IMR-90 (cell line): ENCODE results near the gene CNKSR2. TPM values are rescaled to one million over a fixed set of nuclear protein-coding genes. Genes with fewer than 3 reads are reported as not detected.

Experiments
- ATAC-seq: fragments of 200-7000 bp; cut with Tn5 transposase; 2 replicates; pipeline ENCODE4 v1.9.1; 2020; ENCODE audit warnings: low read depth, mild to moderate bottlenecking, moderate library complexity
- BruUV-seq: library from RNA; stranded (reverse); fragments of 400-500 nt; replicated peaks from 2 replicates; lab custom pipeline; 2021; lab: Mats Ljungman, UMichigan
- CTCF ChIA-PET: fragments of 300-600 bp; formaldehyde crosslinking; extraction: SDS; loops from one replicate; lab custom pipeline; 2021; ENCODE audit warnings: antibody characterized with exemption; lab: Yijun Ruan, JAX
- POLR2A ChIA-PET: fragments of 300-600 bp; sonication (Branson Sonifier 250); formaldehyde crosslinking; loops from one replicate; lab custom pipeline; 2022; ENCODE audit warnings: antibody characterized with exemption; ENCODE audit not compliant: unreplicated experiment; lab: Charles Lee
- DNase-seq: peaks from one replicate; pipeline ENCODE4 v3.0.0; 2013
- H2AFZ ChIP-seq: replicated peaks from 2 replicates; pipeline ENCODE3; 2013; ENCODE audit warnings: low read length, mild to moderate bottlenecking; ENCODE audit not compliant: poor library complexity
- H2AK5ac ChIP-seq: 2 replicates; pipeline ENCODE4 v1.6.1; 2013; ENCODE audit warnings: low read depth, low read length, inconsistent platforms
- H2AK9ac ChIP-seq: replicated peaks from 2 replicates; pipeline ENCODE3; 2013; ENCODE audit warnings: mild to moderate bottlenecking, low read depth, low read length, moderate library complexity; ENCODE audit not compliant: poor library complexity
- H2BK120ac ChIP-seq: 2 replicates; pipeline ENCODE4 v1.6.1; 2013; ENCODE audit warnings: low read depth, low read length, inconsistent platforms
- H2BK15ac ChIP-seq: 3 replicates; pipeline ENCODE4 v1.6.1; 2013; ENCODE audit warnings: low read depth, low read length, inconsistent platforms
- H2BK20ac ChIP-seq: 2 replicates; pipeline ENCODE4 v1.6.1; 2013; ENCODE audit warnings: low read depth, mild to moderate bottlenecking, inconsistent platforms, low read length, moderate library complexity
- H2BK5ac ChIP-seq: 2 replicates; pipeline ENCODE4 v1.6.1; 2013; ENCODE audit warnings: mild to moderate bottlenecking, low read depth, low read length, inconsistent platforms; ENCODE audit not compliant: poor library complexity, severe bottlenecking
- H3K14ac ChIP-seq: replicated peaks from 2 replicates; pipeline ENCODE4 v1.6.1; 2013; ENCODE audit warnings: low read depth, low read length, inconsistent platforms
- H3K18ac ChIP-seq: 2 replicates; pipeline ENCODE4 v1.6.1; 2013; ENCODE audit warnings: low read depth, low read length, control low read depth
- H3K23ac ChIP-seq: 2 replicates; pipeline ENCODE4 v1.6.1; 2013; ENCODE audit warnings: low read depth, low read length, inconsistent platforms
- H3K27ac ChIP-seq: 2 replicates; pipeline ENCODE4 v1.5.1; 2013; ENCODE audit warnings: mild to moderate bottlenecking, control low read depth, low read length; ENCODE audit not compliant: insufficient read depth
- H3K27me3 ChIP-seq: 2 replicates; pipeline ENCODE4 v1.6.1; 2013; ENCODE audit warnings: low read length; ENCODE audit not compliant: control insufficient read depth, insufficient read depth
- H3K36me3 ChIP-seq: 2 replicates; pipeline ENCODE4 v1.6.1; 2013; ENCODE audit warnings: low read length, mixed read lengths; ENCODE audit not compliant: control insufficient read depth, insufficient read depth
- H3K4ac ChIP-seq: 2 replicates; pipeline ENCODE4 v1.6.1; 2013; ENCODE audit warnings: low read depth, low read length, inconsistent platforms
- H3K4me1 ChIP-seq: 2 replicates; pipeline ENCODE4 v1.6.1; 2013; ENCODE audit warnings: low read length, mixed read lengths; ENCODE audit not compliant: control insufficient read depth, insufficient read depth
- H3K4me2 ChIP-seq: 2 replicates; pipeline ENCODE4 v1.6.1; 2013; ENCODE audit warnings: low read depth, mild to moderate bottlenecking, control low read depth, low read length, moderate library complexity
- H3K4me3 ChIP-seq: 2 replicates; pipeline ENCODE4 v1.5.1; 2013; ENCODE audit warnings: low read depth, mild to moderate bottlenecking, control low read depth, low read length, moderate library complexity; ENCODE audit not compliant: insufficient read depth
- H3K56ac ChIP-seq: 2 replicates; pipeline ENCODE4 v1.6.1; 2013; ENCODE audit warnings: low read length, inconsistent platforms; ENCODE audit not compliant: insufficient read depth; ENCODE audit errors: extremely low read depth
- H3K79me1 ChIP-seq, 2 experiments: 2 replicates each; pipeline ENCODE4 v1.6.1; 2013; ENCODE audit warnings: low read length in 2 of 2, inconsistent platforms in 1 of 2, low read depth in 1 of 2
- H3K9ac ChIP-seq: 2 replicates; pipeline ENCODE4 v1.6.1; 2013; ENCODE audit warnings: low read depth, low read length, control low read depth
- H3K9me1 ChIP-seq: 2 replicates; pipeline ENCODE4 v1.6.1; 2013; ENCODE audit warnings: low read length, inconsistent platforms; ENCODE audit not compliant: insufficient read depth
- H3K9me3 ChIP-seq: 2 replicates; pipeline ENCODE4 v1.6.1; 2013; ENCODE audit warnings: low read length; ENCODE audit not compliant: control insufficient read depth, insufficient read depth
- H4K20me1 ChIP-seq: 2 replicates; pipeline ENCODE4 v1.6.1; 2013; ENCODE audit warnings: low read length, inconsistent platforms; ENCODE audit not compliant: insufficient read depth
- H4K5ac ChIP-seq: 2 replicates; pipeline ENCODE4 v1.6.1; 2013; ENCODE audit warnings: mild to moderate bottlenecking, low read depth, low read length, control low read depth
- H4K8ac ChIP-seq, 2 experiments: 2 replicates each; pipeline ENCODE4 v1.6.1; 2013; ENCODE audit warnings: low read depth in 2 of 2, low read length in 2 of 2, control low read depth in 1 of 2, inconsistent platforms in 1 of 2
- H4K91ac ChIP-seq: 2 replicates; pipeline ENCODE4 v1.6.1; 2013; ENCODE audit warnings: low read depth, low read length, inconsistent platforms; ENCODE audit not compliant: insufficient read depth
- BHLHE40 ChIP-seq: fragments of 150-350 bp; IDR thresholded peaks from 2 replicates; pipeline ENCODE4 v1.6.1; 2016; ENCODE audit warnings: mild to moderate bottlenecking, low read depth, low read length
- CEBPB ChIP-seq: IDR thresholded peaks from 2 replicates; pipeline ENCODE4 v1.6.1; 2012; ENCODE audit warnings: low read depth, low read length, improper control_type of control experiment
- CHD1 ChIP-seq: IDR thresholded peaks from 2 replicates; pipeline ENCODE4 v1.6.1; 2012; ENCODE audit warnings: low read depth, low read length, improper control_type of control experiment
- FOS ChIP-seq: fragments of 150-350 bp; IDR thresholded peaks from 2 replicates; pipeline ENCODE4 v1.6.1; 2016; ENCODE audit warnings: low read depth, low read length
- MAFK ChIP-seq: IDR thresholded peaks from 2 replicates; pipeline ENCODE4 v1.6.1; 2012; ENCODE audit warnings: low read depth, low read length, improper control_type of control experiment
- MAZ ChIP-seq: IDR thresholded peaks from 2 replicates; pipeline ENCODE4 v1.6.1; 2012; ENCODE audit warnings: low read depth, mild to moderate bottlenecking, low read length, improper control_type of control experiment, moderate library complexity, borderline replicate concordance
- MXI1 ChIP-seq: IDR thresholded peaks from 2 replicates; pipeline ENCODE4 v1.6.1; 2012; ENCODE audit warnings: low read depth, mild to moderate bottlenecking, low read length, moderate library complexity, borderline replicate concordance
- NFE2L2 ChIP-seq: fragments of 150-350 bp; IDR thresholded peaks from 2 replicates; pipeline ENCODE4 v1.6.1; 2016; ENCODE audit warnings: low read depth, mild to moderate bottlenecking, low read length
- POLR2A ChIP-seq: IDR thresholded peaks from 2 replicates; pipeline ENCODE4 v1.6.1; 2012; ENCODE audit warnings: mild to moderate bottlenecking, low read depth, low read length
- RAD21 ChIP-seq: IDR thresholded peaks from 2 replicates; pipeline ENCODE4 v1.6.1; 2012; ENCODE audit warnings: low read length, improper control_type of control experiment
- RCOR1 ChIP-seq: IDR thresholded peaks from 2 replicates; pipeline ENCODE4 v1.6.1; 2012; ENCODE audit warnings: mild to moderate bottlenecking, low read length, improper control_type of control experiment; ENCODE audit not compliant: insufficient replicate concordance
- RFX5 ChIP-seq: IDR thresholded peaks from 2 replicates; pipeline ENCODE4 v1.8.0; 2012; ENCODE audit warnings: low read depth, mild to moderate bottlenecking, low read length, moderate library complexity
- SMC3 ChIP-seq: fragments of 150-350 bp; IDR thresholded peaks from 2 replicates; pipeline ENCODE4 v1.6.1; 2016; ENCODE audit warnings: low read depth, mild to moderate bottlenecking, antibody characterized with exemption, low read length, moderate library complexity
- WGBS, 2 experiments: methylation state at CpG; one replicate each; pipeline versions ENCODE4 v1.1.5 to v1.1.7; 2013; ENCODE audit warnings: missing lambda C conversion rate in 2 of 2; ENCODE audit not compliant: insufficient read length in 1 of 2; ENCODE audit errors: extremely low coverage in 2 of 2; 5-methylcytosine and 5-hydroxymethylcytosine counted together
- dilution Hi-C: fragments of 300-500 bp; cut with HindIII; formaldehyde crosslinking; loops from one replicate; pipeline ENCODE4 v1.14.3; 2018; ENCODE audit warnings: low sequenced_read_pairs; ENCODE audit not compliant: unreplicated experiment
- in situ Hi-C: fragments of 300-500 bp; cut with MboI; formaldehyde crosslinking; loops from 3 replicates; pipeline ENCODE4 v1.14.3; 2019; ENCODE audit warnings: low sequenced_read_pairs, inconsistent platforms, mixed read lengths
- intact Hi-C: fragments of 100-400 bp; cut with micrococcal nuclease; formaldehyde crosslinking; loops from 2 replicates; pipeline ENCODE4 v1.10.0; 2022
- polyA plus RNA-seq, 3 experiments: library from polyadenylated mRNA; depleted of rRNA; stranded (reverse); fragments of >200 nt; gene quantifications; 2 replicates each; pipeline ENCODE4 v1.2.3, GENCODE V29; 2012; ENCODE audit warnings: low replicate concordance in 1 of 3
- total RNA-seq: library from RNA; depleted of rRNA; stranded (reverse); fragments of >200 nt; gene quantifications from 2 replicates; pipeline ENCODE4 v1.2.3, GENCODE V29; 2012
- TF ChIP-seq, protein P1 (sequence below): fragments of 150-350 bp; IDR thresholded peaks from 2 replicates; pipeline ENCODE4 v1.6.1; 2016; ENCODE audit warnings: low read depth, mild to moderate bottlenecking, low read length, moderate library complexity, borderline replicate concordance
- TF ChIP-seq, protein P2 (sequence below): conservative IDR thresholded peaks from 2 replicates; pipeline ENCODE4 v1.5.1; 2012; ENCODE audit warnings: mild to moderate bottlenecking, low read depth, low read length, improper control_type of control experiment
- TF ChIP-seq, protein P3 (sequence below): fragments of 150-350 bp; IDR thresholded peaks from 2 replicates; pipeline ENCODE4 v1.6.1; 2017; ENCODE audit warnings: mild to moderate bottlenecking, antibody characterized with exemption, low read length, low read depth

Gene CNKSR2
- total and polyA plus RNA-seq, 2 of the 4 experiments (the other 2 are of a cell fraction) = 0.14 to 0.90 TPM

DNA sequence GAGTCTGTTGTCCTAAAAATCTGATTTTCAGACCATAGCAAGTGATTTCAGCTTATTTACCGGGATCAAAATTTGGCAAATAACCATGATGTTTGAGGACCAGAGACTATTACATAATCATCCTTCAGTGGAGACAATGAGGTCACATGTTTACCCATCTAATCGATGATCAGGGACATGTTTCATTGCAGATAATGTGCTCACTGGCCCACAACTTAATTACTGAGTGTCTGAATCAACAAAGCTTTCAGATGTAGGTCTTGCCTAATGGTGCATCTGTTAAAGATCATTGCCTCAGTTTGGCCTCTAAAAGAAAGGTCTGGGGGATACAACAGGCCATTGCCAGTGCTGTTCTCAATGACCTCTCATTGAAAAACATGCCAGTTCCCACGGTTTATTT is 326.7 kb downstream of the CNKSR2 start:
- H3K9me1 ChIP-seq = no peaks in the 10 kb centered on the region
- no peak overlapping the region for H2BK120ac ChIP-seq
- H2AK9ac ChIP-seq = no peak overlapping the region
- H2BK15ac ChIP-seq = no peak overlapping the region
- no peak overlapping the region for H4K5ac ChIP-seq
- no peak overlapping the region for H4K8ac ChIP-seq
- H3K4me3 ChIP-seq = no peak overlapping the region
- no peaks in the 10 kb centered on the region for H3K9me3 ChIP-seq
- no peak overlapping the region for H3K18ac ChIP-seq
- no peak overlapping the region for H3K4me2 ChIP-seq
- H4K91ac ChIP-seq = no peak overlapping the region
- intact Hi-C loops (no loop called here), in situ Hi-C loops (no loop called here), dilution Hi-C loops (no loop called here)
- no peaks in the 10 kb centered on the region for H3K79me1 ChIP-seq
- TF ChIP-seq MAFK (no peak), FOS (no peak), CEBPB (no peak), BHLHE40 (no peak), MAZ (no peak), MXI1 (no peak), CHD1 (no peak), RAD21 (no peak), RCOR1 (no peak), POLR2A (no peak), RFX5 (no peak), NFE2L2 (no peak), SMC3 (no peak)
- TF ChIP-seq, protein P1, sequence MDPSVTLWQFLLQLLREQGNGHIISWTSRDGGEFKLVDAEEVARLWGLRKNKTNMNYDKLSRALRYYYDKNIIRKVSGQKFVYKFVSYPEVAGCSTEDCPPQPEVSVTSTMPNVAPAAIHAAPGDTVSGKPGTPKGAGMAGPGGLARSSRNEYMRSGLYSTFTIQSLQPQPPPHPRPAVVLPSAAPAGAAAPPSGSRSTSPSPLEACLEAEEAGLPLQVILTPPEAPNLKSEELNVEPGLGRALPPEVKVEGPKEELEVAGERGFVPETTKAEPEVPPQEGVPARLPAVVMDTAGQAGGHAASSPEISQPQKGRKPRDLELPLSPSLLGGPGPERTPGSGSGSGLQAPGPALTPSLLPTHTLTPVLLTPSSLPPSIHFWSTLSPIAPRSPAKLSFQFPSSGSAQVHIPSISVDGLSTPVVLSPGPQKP = no peak
- TF ChIP-seq, protein P2, sequence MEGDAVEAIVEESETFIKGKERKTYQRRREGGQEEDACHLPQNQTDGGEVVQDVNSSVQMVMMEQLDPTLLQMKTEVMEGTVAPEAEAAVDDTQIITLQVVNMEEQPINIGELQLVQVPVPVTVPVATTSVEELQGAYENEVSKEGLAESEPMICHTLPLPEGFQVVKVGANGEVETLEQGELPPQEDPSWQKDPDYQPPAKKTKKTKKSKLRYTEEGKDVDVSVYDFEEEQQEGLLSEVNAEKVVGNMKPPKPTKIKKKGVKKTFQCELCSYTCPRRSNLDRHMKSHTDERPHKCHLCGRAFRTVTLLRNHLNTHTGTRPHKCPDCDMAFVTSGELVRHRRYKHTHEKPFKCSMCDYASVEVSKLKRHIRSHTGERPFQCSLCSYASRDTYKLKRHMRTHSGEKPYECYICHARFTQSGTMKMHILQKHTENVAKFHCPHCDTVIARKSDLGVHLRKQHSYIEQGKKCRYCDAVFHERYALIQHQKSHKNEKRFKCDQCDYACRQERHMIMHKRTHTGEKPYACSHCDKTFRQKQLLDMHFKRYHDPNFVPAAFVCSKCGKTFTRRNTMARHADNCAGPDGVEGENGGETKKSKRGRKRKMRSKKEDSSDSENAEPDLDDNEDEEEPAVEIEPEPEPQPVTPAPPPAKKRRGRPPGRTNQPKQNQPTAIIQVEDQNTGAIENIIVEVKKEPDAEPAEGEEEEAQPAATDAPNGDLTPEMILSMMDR = no peak
- TF ChIP-seq, protein P3, sequence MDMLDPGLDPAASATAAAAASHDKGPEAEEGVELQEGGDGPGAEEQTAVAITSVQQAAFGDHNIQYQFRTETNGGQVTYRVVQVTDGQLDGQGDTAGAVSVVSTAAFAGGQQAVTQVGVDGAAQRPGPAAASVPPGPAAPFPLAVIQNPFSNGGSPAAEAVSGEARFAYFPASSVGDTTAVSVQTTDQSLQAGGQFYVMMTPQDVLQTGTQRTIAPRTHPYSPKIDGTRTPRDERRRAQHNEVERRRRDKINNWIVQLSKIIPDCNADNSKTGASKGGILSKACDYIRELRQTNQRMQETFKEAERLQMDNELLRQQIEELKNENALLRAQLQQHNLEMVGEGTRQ = no peak
- no CpG with 5 or more reads among the region's 3 CpGs for WGBS, 2 experiments
- H2AFZ ChIP-seq = no peak overlapping the region
- no peaks in the 10 kb centered on the region for H3K36me3 ChIP-seq
- H3K4ac ChIP-seq = no peak overlapping the region
- ATAC-seq (no peak), DNase-seq (no peak)
- ChIA-PET POLR2A (no interaction called here), CTCF (interaction anchor here (0.6 kb wide), 1 partner anchor 1096 kb away, joined by 4 read pairs; no protein-coding TSS in a partner anchor)
- no peak overlapping the region for H3K56ac ChIP-seq
- no peak overlapping the region for H3K14ac ChIP-seq
- no TSS peak for BruUV-seq
- no peaks in the 10 kb centered on the region for H3K4me1 ChIP-seq
- H2AK5ac ChIP-seq = no peak overlapping the region
- H3K9ac ChIP-seq = no peak overlapping the region
- no peaks in the 10 kb centered on the region for H4K20me1 ChIP-seq
- peaks cover 2% of the 10 kb centered on the region; the same call in 1 of the 2 replicates for H3K27me3 ChIP-seq
- no peak overlapping the region for H2BK5ac ChIP-seq
- H3K23ac ChIP-seq = no peak overlapping the region
- no peak overlapping the region for H2BK20ac ChIP-seq
- H3K27ac ChIP-seq = no peak overlapping the region
